HL-60 (cell line): ENCODE data around the gene SMAD2.

ENCODE experiments used
- DNase-seq, 2 experiments: peaks; one replicate each; pipeline ENCODE4 v3.0.0-alpha.2; 2010 to 2020; ENCODE audit warnings: low read depth in 1 of 2, low spot score in 1 of 2
- H3K27ac ChIP-seq: fragments of 250-450 bp; sonication (Bioruptor Pico); replicated peaks from 2 replicates; pipeline ENCODE4 v1.5.1; 2020; ENCODE audit warnings: mild to moderate bottlenecking, moderate library complexity
- H3K27me3 ChIP-seq: fragments of 250-450 bp; sonication (Bioruptor Pico); 2 replicates; pipeline ENCODE4 v1.5.1; 2021; ENCODE audit warnings: mild to moderate bottlenecking, moderate library complexity; ENCODE audit not compliant: insufficient read depth, poor library complexity, severe bottlenecking
- H3K4me3 ChIP-seq: replicated peaks from 2 replicates; pipeline ENCODE4 v1.5.1; 2011; ENCODE audit warnings: mild to moderate bottlenecking, control low read depth, low read length; ENCODE audit not compliant: insufficient read depth
- GABPA ChIP-seq: IDR thresholded peaks from 2 replicates; pipeline ENCODE4 v1.6.1; 2012; ENCODE audit warnings: low read depth
- POLR2AphosphoS5 ChIP-seq: IDR thresholded peaks from 2 replicates; pipeline ENCODE4 v1.6.1; 2012; ENCODE audit warnings: low read depth
- REST ChIP-seq: IDR thresholded peaks from 2 replicates; pipeline ENCODE4 v1.6.1; 2012; ENCODE audit warnings: low read depth; ENCODE audit not compliant: insufficient replicate concordance
- SPI1 ChIP-seq: IDR thresholded peaks from 2 replicates; pipeline ENCODE4 v1.6.1; 2012; ENCODE audit warnings: low read depth, mild to moderate bottlenecking, borderline replicate concordance
- TF ChIP-seq, protein P1 (sequence below): IDR thresholded peaks from one replicate; pipeline ENCODE4 v1.5.1; 2011; ENCODE audit warnings: low read length, control low read depth, inconsistent platforms; ENCODE audit not compliant: insufficient read depth

The SMAD2 gene

GRCh38 chr18:47944972-47945852 is 14.8 kb upstream of the SMAD2 start:
- Histone ChIP-seq H3K27ac (no peak overlapping the region), H3K4me3 (no peak overlapping the region), H3K27me3 (no peaks in the 10 kb centered on the region)
- TF ChIP-seq POLR2AphosphoS5 (no peak), SPI1 (no peak), REST (no peak), GABPA (no peak)
- TF ChIP-seq, protein P1, sequence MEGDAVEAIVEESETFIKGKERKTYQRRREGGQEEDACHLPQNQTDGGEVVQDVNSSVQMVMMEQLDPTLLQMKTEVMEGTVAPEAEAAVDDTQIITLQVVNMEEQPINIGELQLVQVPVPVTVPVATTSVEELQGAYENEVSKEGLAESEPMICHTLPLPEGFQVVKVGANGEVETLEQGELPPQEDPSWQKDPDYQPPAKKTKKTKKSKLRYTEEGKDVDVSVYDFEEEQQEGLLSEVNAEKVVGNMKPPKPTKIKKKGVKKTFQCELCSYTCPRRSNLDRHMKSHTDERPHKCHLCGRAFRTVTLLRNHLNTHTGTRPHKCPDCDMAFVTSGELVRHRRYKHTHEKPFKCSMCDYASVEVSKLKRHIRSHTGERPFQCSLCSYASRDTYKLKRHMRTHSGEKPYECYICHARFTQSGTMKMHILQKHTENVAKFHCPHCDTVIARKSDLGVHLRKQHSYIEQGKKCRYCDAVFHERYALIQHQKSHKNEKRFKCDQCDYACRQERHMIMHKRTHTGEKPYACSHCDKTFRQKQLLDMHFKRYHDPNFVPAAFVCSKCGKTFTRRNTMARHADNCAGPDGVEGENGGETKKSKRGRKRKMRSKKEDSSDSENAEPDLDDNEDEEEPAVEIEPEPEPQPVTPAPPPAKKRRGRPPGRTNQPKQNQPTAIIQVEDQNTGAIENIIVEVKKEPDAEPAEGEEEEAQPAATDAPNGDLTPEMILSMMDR, result no peak
- no peak for DNase-seq

- H3K4me3 ChIP-seq, result no peak overlapping the region
- TF ChIP-seq, protein P1, result no peak
- TF ChIP-seq POLR2AphosphoS5, result peak; percentile 64
- no peak for TF ChIP-seq GABPA
- no peak; the same call in 1 of the 2 replicates for TF ChIP-seq SPI1
- no peak for TF ChIP-seq REST
- DNase-seq, result peak in 1 of 2 experiments; percentile 91
- peak overlapping the region; percentile 81 for H3K27ac ChIP-seq
- H3K27me3 ChIP-seq, result no peaks in the 10 kb centered on the region
Measured at GRCh38 chr18:47936952-47937351, 6.5 kb upstream of the SMAD2 start.

DNA sequence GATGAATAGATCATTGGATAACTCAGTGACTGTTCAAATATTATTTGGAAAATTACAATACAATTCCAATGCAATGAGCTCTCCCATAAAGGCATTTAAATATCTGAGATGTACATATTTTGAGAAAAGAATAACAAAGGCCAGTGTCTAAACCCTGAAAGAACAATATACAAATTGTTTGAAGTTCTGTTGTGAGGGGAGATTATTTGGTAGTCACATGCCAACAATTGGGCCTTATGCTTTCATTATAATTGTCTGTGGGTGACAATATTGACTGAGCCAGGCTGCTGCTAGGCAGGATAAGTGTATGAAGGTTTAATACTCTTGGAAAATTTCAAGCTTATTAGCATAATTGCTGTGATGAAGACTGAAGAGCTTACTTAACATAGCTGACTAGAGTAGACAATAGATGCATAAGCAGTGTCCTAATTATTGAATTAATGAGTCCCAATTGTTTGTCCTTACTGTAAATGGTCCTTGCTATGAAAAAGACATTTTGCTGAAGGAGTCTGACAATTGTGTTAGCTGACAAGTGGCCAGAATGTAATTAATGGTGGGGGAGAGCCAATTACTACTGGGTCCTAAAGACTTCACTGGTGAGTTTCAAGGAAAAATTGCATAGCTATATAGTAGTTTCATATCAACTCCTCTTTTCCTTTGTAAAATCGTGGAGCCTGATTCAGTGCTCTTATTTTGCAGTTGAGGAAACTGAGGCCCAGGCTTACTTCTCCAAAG is 5.0 kb upstream of the SMAD2 start:
- H3K4me3 ChIP-seq, result no peak overlapping the region
- no peaks in the 10 kb centered on the region for H3K27me3 ChIP-seq
- H3K27ac ChIP-seq, result peak overlapping the region; percentile 81
- TF ChIP-seq POLR2AphosphoS5 (no peak), GABPA (no peak), SPI1 (no peak), REST (no peak)
- TF ChIP-seq, protein P1, result no peak
- no peak for DNase-seq
